ENCODE measurements around the gene MEG3.

GRCh38 chr14:100861188-100861936 lies 35.4 kb downstream of the MEG3 start:
- TF ChIP-seq CTCF (IDR thresholded peaks at IDR 0.05), result no peak
- no peak for TF ChIP-seq POLR2A (IDR thresholded peaks at IDR 0.05)
- no peak for TF ChIP-seq EP300 (IDR thresholded peaks at IDR 0.05)

All from tibial nerve (tissue), 4 donors.